CD4-positive, alpha-beta T cell (primary cell): ENCODE measurements around the gene TNS3. TPM values are rescaled to one million over a fixed set of nuclear protein-coding genes. Genes with fewer than 3 reads are reported as not detected.

Source experiments
- ATAC-seq: fragments of 200-7000 bp; cut with Tn5 transposase; one replicate; pipeline ENCODE4 v1.10.0; 2022; ENCODE audit warnings: mild to moderate bottlenecking; ENCODE audit not compliant: poor library complexity
- CTCF ChIA-PET: fragments of 350-600 bp; sonication (Branson Sonifier 250); formaldehyde crosslinking; loops from one replicate; lab custom pipeline; 2021; ENCODE audit warnings: antibody characterized with exemption, inconsistent platforms; lab: Charles Lee
- POLR2A ChIA-PET: fragments of 350-600 bp; sonication (Branson Sonifier 250); formaldehyde crosslinking; loops from one replicate; lab custom pipeline; 2021; ENCODE audit warnings: antibody characterized with exemption, inconsistent platforms; lab: Charles Lee
- DNase-seq, 14 experiments: peaks; one replicate each; pipeline ENCODE4 v3.0.0-alpha.2; 2013 to 2020; ENCODE audit warnings: mixed read lengths in 2 of 14
- H3K27ac ChIP-seq, 2 donors: one replicate each; pipeline versions ENCODE4 v1.5.1 to v1.7.0; 2013; ENCODE audit warnings: low read length in 2 of 2, low read depth in 1 of 2, mild to moderate bottlenecking in 1 of 2
- H3K27me3 ChIP-seq, 2 experiments: 1 replicate in 1 of 2; 2 replicates in 1 of 2; pipeline versions ENCODE4 v1.6.1 to v1.7.0; 2013; ENCODE audit warnings: low read length in 2 of 2, control low read depth in 1 of 2, mild to moderate bottlenecking in 1 of 2, moderate library complexity in 1 of 2; ENCODE audit not compliant: insufficient read depth in 2 of 2, control insufficient read depth in 1 of 2
- H3K36me3 ChIP-seq: one replicate; pipeline ENCODE4 v1.6.1; 2013; ENCODE audit warnings: low read length, control low read depth; ENCODE audit not compliant: insufficient read depth
- H3K4me1 ChIP-seq: one replicate; pipeline ENCODE4 v1.6.1; 2013; ENCODE audit warnings: low read length, control low read depth; ENCODE audit not compliant: insufficient read depth
- H3K4me3 ChIP-seq: one replicate; pipeline ENCODE4 v1.5.1; 2013; ENCODE audit warnings: mild to moderate bottlenecking, low read length, moderate library complexity
- H3K9me3 ChIP-seq, 2 experiments: 1 replicate in 1 of 2; 2 replicates in 1 of 2; pipeline versions ENCODE4 v1.6.1 to v1.7.0; 2013; ENCODE audit warnings: low read length in 2 of 2, mild to moderate bottlenecking in 2 of 2, control low read depth in 1 of 2, moderate library complexity in 1 of 2; ENCODE audit not compliant: control insufficient read depth in 1 of 2, insufficient read depth in 1 of 2
- H3K27ac Mint-ChIP-seq: one replicate; pipeline ENCODE4 v1.8.0; 2020; ENCODE audit warnings: mixed read lengths
- H3K27me3 Mint-ChIP-seq: one replicate; pipeline ENCODE4 v1.8.0; 2021; ENCODE audit warnings: mixed read lengths
- H3K36me3 Mint-ChIP-seq: one replicate; pipeline ENCODE4 v1.8.0; 2021; ENCODE audit warnings: low read depth, mixed read lengths
- H3K4me1 Mint-ChIP-seq: one replicate; pipeline ENCODE4 v1.8.0; 2021; ENCODE audit warnings: low read depth, mixed read lengths
- H3K4me3 Mint-ChIP-seq: one replicate; pipeline ENCODE4 v1.8.0; 2020; ENCODE audit warnings: mild to moderate bottlenecking, mixed read lengths
- H3K9me3 Mint-ChIP-seq: one replicate; pipeline ENCODE4 v1.8.0; 2020; ENCODE audit warnings: mixed read lengths
- CTCF ChIP-seq: fragments of 200-600 bp; IDR thresholded peaks from one replicate; pipeline ENCODE4 v1.8.0; 2022; ENCODE audit warnings: antibody characterized with exemption, mild to moderate bottlenecking
- intact Hi-C, 2 experiments: fragments of 100-400 bp; cut with DNase I in 1 of 2; cut with micrococcal nuclease in 1 of 2; formaldehyde crosslinking; loops; one replicate each; pipeline versions ENCODE4 v1.15.1 to v1.9.0; 2023 to 2025; cut with DNase I, micrococcal nuclease
- total RNA-seq, 174 experiments: library from RNA in 2 of 174; stranded (reverse) in 2 of 174; gene quantifications; one replicate each; pipeline ENCODE4 v1.2.3 and lab custom pipeline; 2021 to 2026

Gene TNS3
- total RNA-seq, 2 experiments from 2014 or later = 0.16 to 0.47 TPM

GRCh38 chr7:47433564-47433895 lies 148.4 kb downstream of the TNS3 start:
- Histone ChIP-seq H3K27me3 (no peaks in the 10 kb centered on the region), H3K9me3 (no peaks in the 10 kb centered on the region), H3K4me1 (no peaks in the 10 kb centered on the region), H3K27ac (no peak overlapping the region), H3K4me3 (no peak overlapping the region), H3K36me3 (no peaks in the 10 kb centered on the region)
- ChIA-PET CTCF (no interaction called here), POLR2A (no interaction called here)
- no peaks in the 10 kb centered on the region for H3K36me3 Mint-ChIP-seq
- H3K4me3 Mint-ChIP-seq = no peak overlapping the region
- intact Hi-C loops = no loop called here
- no peak for TF ChIP-seq CTCF
- H3K27ac Mint-ChIP-seq = no peak overlapping the region
- no peaks in the 10 kb centered on the region for H3K4me1 Mint-ChIP-seq
- ATAC-seq = no peak
- H3K9me3 Mint-ChIP-seq = no peaks in the 10 kb centered on the region
- no peak for DNase-seq
- H3K27me3 Mint-ChIP-seq = no peaks in the 10 kb centered on the region

- Mint-ChIP-seq H3K36me3 (no peaks in the 10 kb centered on the region), H3K4me1 (no peaks in the 10 kb centered on the region), H3K27me3 (no peaks in the 10 kb centered on the region), H3K4me3 (no peak overlapping the region), H3K27ac (no peak overlapping the region), H3K9me3 (no peaks in the 10 kb centered on the region)
- no peaks in the 10 kb centered on the region for H3K4me1 ChIP-seq
- H3K9me3 ChIP-seq = no peaks in the 10 kb centered on the region
- ATAC-seq = no peak
- TF ChIP-seq CTCF = no peak
- no peak overlapping the region for H3K4me3 ChIP-seq
- POLR2A ChIA-PET = no interaction called here
- CTCF ChIA-PET = no interaction called here
- no peak for DNase-seq
- H3K27me3 ChIP-seq = no peaks in the 10 kb centered on the region
- no peak overlapping the region for H3K27ac ChIP-seq
- H3K36me3 ChIP-seq = no peaks in the 10 kb centered on the region
- intact Hi-C loops = no loop called here
Observed at GRCh38 chr7:47432671-47433563, 149.0 kb downstream of the TNS3 start.

- Mint-ChIP-seq H3K36me3 (no peaks in the 10 kb centered on the region), H3K9me3 (no peaks in the 10 kb centered on the region), H3K4me3 (no peak overlapping the region), H3K27me3 (no peaks in the 10 kb centered on the region), H3K4me1 (no peaks in the 10 kb centered on the region), H3K27ac (no peak overlapping the region)
- ChIA-PET POLR2A (no interaction called here), CTCF (no interaction called here)
- no peak overlapping the region for H3K27ac ChIP-seq
- no peaks in the 10 kb centered on the region for H3K36me3 ChIP-seq
- intact Hi-C loops = no loop called here
- DNase-seq (no peak), ATAC-seq (no peak)
- H3K27me3 ChIP-seq = no peaks in the 10 kb centered on the region
- no peak for TF ChIP-seq CTCF
- H3K4me3 ChIP-seq = no peak overlapping the region
- H3K9me3 ChIP-seq = no peaks in the 10 kb centered on the region
- H3K4me1 ChIP-seq = no peaks in the 10 kb centered on the region
Observed at GRCh38 chr7:47430422-47430821, 151.5 kb downstream of the TNS3 start.
